SH-SY5Y (cell line): ENCODE data around the gene VPREB1.

ENCODE experiments used
- GATA2 ChIP-seq: IDR thresholded peaks from 2 replicates; pipeline ENCODE4 v1.6.1; 2011; ENCODE audit warnings: mild to moderate bottlenecking, low read depth, low read length
- GATA3 ChIP-seq: IDR thresholded peaks from 2 replicates; pipeline ENCODE4 v1.6.1; 2011; ENCODE audit warnings: low read depth, mild to moderate bottlenecking, low read length, moderate library complexity

GRCh38 chr22:22207845-22208564, 36.6 kb upstream of the VPREB1 start:
- no peak for TF ChIP-seq GATA2
- no peak for TF ChIP-seq GATA3
